Retina (tissue), 1 donor: ENCODE data around the gene SWT1.
A peak's percentile ranks its signal among the peaks of the same experiment; 100 is the strongest.

Experiments used
- DNase-seq: peaks from one replicate; pipeline ENCODE4 v3.0.0-alpha.2; 2016

SWT1 gene

DNA sequence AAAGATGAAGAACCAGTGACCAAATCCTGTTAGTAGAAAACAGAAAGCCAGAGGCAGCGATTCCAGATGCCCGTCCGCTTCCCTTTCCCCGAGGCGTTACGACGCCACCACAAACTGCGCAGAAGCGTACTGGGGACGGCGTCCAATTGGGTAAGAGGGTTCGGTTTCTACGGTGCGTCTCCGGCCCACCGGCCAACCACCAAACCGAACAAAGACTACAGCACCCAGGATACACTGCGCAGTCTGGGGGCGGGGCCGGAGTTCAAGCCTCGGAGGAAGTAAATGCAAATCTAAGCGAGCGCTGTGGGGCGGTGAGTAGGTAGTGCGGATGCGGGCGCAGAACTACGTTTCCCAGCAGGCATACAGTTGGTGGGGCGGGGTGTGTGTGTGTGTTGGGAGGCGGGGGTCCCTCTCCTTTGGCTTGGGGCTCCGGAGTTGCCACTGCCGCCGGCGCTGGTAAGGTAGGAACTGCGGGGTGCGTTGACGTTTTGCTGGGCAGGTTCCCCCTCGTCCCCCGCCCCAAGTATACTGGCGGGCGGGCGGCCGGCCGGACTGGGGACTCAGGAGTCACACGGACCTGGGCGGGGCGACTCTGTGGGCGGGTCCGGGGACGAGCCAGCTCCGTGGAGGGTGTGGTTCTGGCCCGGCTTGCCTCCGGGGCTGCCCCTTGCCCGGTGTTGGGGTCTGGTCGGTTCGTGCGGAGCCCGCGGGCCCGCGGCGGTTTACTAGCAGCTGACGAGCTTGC lies at the start of gene SWT1, which contains the start of gene TRMT1L:
Gene SWT1, plus strand, starts transcription at position 314 of the 745 bp plus-strand sequence. CDS start 3,675 bp downstream, outside the sequence.
Gene TRMT1L, minus strand, starts transcription at position 100 of the 745 bp plus-strand sequence. CDS start 241 bp downstream, outside the sequence.
- DNase-seq: peak; percentile 99

DNA sequence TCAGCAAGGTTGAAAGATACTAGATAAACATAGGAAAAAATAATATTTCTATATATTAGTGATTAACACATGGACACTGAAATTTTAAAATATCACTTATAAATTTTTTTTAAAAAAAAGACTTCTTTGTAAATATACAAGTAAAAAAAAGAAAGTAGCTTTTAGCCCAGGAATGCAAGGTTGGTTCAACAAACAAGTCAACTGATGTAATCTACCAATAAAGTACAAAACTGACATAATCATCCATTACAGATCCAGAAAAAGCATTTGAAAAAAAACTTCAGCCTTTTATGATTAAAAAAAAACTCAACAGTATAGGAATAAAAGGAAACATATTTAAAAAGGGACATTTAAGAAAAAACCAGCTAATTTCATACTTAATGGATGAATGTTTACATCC lies 48.6 kb upstream of the SWT1 start:
- no peak for DNase-seq

GRCh38 chr1:185110145-185110544 lies 46.8 kb upstream of the SWT1 start:
- DNase-seq: no peak

DNA sequence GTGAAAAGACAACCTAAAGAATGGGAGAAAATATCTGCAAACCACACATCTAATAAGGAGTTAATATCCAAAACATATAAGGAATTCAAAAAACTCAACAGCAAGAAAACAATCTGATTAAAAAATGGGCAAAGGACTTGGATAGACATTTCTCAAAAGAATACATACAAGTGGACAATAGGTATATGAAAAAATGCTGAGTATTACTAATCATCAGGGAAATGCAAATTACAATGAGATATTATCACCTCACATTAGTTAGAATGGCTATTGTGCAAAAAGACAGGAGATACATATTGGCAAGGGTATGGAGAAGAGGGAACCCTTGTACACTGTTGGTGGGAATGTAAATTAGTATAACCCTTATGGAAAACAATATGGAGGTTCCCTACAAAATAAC lies 45.1 kb upstream of the SWT1 start:
- no peak for DNase-seq

GRCh38 chr1:185112356-185112755 lies 44.6 kb upstream of the SWT1 start:
- no peak for DNase-seq

DNA sequence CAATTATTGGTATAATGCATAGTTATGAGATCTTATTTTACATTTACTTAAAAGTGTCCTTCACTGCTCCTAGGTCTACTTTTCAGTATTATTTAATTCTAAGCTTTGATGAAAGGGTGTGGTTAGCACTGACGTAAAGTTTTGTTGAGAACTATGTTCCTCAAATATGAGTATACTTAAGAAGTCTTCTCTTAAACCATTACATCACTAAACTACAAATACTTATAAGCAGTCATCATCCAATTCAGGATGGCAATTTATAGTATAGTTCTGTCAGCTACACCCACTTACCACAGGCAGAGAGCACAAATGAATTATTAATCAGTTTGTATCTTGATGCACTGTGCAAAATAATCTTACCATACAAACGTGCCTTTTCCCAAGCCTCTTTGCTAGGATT lies 27.3 kb upstream of the SWT1 start:
- no peak for DNase-seq

DNA sequence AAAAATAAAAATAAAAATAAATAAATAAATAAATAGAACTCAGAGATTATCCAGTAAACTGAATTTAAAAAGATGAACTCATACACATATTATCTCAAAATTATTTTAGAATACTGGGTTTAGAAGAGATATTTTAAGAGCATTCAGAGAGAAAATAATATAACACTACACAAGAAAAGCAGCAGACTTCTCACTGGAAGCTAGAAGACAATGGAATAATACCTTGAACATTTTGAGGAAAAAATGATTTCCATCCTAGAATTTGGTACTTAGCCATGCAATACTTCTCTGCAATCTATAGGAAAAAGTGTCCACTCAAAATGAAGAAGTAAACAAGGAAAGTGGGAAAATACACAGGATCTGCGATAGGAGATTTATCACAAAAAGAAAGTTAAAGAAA lies 24.4 kb upstream of the SWT1 start:
- DNase-seq: no peak

DNA sequence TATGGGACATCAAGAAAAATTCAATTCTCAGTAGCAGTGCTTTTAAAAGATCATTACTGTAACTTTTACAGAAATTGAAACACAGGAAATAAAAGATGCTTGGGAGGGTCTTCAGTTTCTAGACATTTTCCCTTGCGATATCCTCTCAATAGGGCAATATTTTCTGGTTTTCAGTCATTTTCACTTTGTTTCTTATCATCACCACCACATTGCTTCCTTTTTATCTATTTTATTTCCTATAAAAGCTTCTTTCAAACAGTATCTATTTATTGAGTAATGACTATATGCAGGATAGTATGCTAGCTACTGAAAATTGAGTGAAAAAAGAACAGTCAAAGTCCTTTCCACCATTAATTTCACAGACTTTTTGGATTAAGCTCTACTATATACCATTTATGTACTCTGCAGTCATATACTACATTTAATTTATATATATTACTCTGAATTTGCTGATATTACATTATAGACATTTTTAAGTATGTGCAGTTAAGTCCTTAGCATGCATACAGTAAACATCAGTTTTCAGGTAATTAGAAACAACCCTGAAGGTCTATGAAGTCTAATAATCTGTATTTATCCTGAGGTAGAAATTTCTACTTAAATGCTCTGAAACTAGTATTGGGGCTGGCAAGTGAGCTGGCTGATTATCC lies 18.9 kb upstream of the SWT1 start:
- no peak for DNase-seq

GRCh38 chr1:185139246-185139645 lies 17.7 kb upstream of the SWT1 start:
- no peak for DNase-seq

GRCh38 chr1:185144233-185144632 lies 12.7 kb upstream of the SWT1 start:
- no peak for DNase-seq

GRCh38 chr1:185151215-185151614 lies 5.8 kb upstream of the SWT1 start:
- DNase-seq: no peak

- no peak for DNase-seq
Observed at GRCh38 chr1:185152187-185152767, 4.7 kb upstream of the SWT1 start.

GRCh38 chr1:185154912-185155513 lies 2.0 kb upstream of the SWT1 start:
- no peak for DNase-seq

DNA sequence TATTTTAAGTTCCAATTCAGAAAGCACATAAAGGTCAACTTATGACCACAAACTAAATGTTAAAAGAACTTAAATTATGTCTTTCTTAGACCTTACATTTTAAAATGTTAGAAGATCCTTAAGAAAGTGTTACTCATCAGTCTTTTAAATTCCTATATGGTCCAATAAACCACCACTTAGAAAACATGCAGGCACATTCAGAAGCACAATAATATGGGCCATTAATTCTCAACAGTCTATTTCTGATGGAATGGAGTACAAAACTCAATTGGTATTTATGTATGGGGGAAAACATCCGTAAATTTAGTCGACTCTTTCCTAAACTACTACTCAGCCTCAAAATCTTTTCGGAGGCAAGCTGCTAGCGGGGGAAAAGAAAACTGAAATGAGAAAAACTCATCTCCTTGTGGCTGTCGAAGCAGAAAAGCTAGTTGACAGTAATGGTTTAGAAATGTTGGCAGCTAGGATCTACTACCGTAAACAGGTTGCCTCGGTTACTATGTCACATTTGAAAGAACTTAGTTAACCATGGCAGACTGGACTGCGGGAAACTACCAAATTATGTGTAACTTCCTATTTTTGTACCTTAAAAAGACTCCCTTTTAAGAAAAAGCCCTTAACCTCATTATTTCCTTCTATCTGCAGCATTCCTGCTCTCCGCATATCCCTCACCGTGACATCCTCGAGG lies 1.2 kb upstream of the SWT1 start:
- no peak for DNase-seq

GRCh38 chr1:185156288-185156853 lies 596 bp upstream of the SWT1 start:
- DNase-seq: peak; percentile 94

DNA sequence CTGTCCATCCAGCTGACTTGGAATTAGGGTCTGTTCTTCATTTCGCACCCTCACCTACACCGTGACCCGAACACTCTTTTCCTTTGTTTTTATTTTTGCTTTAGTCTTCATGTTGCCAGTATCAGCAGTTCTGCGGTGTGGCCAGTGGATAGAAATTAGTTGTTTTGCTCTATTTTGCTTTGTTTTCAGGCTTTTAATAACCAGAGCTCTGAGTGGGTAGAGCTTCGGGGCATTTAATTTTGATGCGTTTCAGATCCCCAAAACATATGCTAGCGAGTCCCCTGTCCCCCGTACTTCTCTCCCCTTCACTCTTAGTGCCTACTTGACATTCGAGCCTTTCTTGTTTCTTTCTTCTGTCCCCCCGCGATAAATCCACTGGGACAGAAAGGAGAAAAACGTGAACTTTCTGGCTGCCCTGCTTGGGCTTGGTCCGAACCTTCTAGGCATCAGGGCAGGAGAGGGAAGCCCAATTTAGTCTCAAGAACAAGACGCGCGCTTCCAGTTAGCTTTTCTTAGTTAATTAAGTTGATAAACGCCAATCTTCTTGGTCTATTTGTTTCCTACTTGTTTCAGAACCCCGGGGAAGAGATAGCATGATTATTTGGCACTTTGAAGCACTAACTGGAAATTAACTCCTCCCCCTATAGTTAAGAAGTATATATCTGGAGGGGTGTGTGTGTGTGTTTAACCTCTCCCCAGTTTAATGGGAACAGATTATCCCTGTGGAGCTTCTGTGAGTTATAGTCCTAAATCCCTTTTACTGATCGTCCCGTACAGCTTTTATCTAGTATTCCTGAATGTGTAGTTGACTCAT lies 839 bp downstream of the SWT1 start:
- DNase-seq: no peak

GRCh38 chr1:185158800-185159199 lies 1.8 kb downstream of the SWT1 start:
- no peak for DNase-seq

GRCh38 chr1:185159966-185160365 lies 3.0 kb downstream of the SWT1 start:
- DNase-seq: no peak

DNA sequence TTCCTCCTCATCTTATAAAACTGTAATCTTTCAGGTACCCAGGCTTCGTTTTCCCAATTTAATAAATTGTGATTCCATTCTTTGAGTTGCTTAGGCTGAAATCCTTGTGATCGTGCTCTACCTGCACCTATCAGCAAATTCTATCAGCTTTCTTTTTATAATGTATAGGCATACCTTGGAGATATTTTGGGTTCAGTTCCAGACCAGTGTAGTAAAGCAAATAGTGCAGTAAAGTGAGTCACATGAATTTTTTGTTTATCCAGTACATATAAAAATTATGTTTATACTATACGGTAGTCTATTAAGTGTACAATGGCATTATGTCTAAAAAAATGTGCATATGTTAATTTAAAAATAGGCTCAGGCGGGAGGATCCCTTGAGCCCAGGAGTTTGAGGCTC lies 5.5 kb downstream of the SWT1 start:
- DNase-seq: no peak

DNA sequence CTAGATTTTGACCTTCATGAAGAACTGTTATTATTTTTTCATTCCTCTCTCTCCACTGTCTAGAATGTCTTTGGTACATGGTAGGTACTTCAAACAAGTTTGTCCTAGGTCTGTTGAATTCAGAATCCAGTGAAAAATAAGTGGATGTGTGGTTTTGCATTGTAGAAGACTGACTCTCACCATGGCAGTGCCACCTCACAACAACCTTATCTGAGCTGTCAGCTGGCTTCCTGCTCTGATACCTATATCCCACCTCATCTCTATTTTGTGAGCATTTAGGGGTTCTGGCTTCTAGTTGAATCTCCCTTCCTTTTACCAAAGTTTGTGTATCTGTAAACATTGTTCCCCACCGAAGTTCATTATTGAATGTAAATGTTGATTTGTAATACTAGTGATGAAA lies 9.1 kb downstream of the SWT1 start:
- DNase-seq: no peak

GRCh38 chr1:185170291-185170848 lies 13.4 kb downstream of the SWT1 start:
- DNase-seq: peak; percentile 73
